DND-41 (cell line): ENCODE results near the gene ESR2.

Experiments
- EZH2 ChIP-seq: IDR thresholded peaks from 3 replicates; pipeline ENCODE4 v1.6.1; 2012; ENCODE audit warnings: borderline replicate concordance, low read depth, mild to moderate bottlenecking, moderate library complexity, low read length, inconsistent platforms; ENCODE audit not compliant: severe bottlenecking
- TF ChIP-seq, protein P1 (sequence below): IDR thresholded peaks from 2 replicates; pipeline ENCODE4 v1.5.1; 2012; ENCODE audit warnings: borderline replicate concordance, low read length, moderate library complexity, mild to moderate bottlenecking; ENCODE audit not compliant: poor library complexity, severe bottlenecking; ENCODE audit errors: extremely low read depth

DNA sequence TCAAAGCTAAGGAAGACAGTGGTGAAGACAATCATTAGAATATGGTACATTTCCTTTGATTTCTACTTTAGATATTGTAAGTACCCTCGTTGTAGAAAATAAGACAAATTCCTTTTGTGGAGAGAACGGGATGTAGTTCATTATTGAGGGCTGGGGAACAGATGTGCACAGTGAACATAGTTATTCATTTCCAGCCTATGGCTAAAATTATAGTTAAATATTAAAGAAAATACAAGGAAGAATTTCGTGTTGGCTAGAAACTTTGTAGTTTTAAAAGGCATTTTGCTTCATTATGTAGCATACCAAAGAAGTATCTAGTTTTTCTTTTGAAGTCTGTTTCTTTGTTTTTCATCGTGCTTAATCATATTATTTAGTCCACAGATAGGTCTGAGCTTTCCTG is 201.8 kb downstream of the ESR2 start:
- TF ChIP-seq, protein P1, sequence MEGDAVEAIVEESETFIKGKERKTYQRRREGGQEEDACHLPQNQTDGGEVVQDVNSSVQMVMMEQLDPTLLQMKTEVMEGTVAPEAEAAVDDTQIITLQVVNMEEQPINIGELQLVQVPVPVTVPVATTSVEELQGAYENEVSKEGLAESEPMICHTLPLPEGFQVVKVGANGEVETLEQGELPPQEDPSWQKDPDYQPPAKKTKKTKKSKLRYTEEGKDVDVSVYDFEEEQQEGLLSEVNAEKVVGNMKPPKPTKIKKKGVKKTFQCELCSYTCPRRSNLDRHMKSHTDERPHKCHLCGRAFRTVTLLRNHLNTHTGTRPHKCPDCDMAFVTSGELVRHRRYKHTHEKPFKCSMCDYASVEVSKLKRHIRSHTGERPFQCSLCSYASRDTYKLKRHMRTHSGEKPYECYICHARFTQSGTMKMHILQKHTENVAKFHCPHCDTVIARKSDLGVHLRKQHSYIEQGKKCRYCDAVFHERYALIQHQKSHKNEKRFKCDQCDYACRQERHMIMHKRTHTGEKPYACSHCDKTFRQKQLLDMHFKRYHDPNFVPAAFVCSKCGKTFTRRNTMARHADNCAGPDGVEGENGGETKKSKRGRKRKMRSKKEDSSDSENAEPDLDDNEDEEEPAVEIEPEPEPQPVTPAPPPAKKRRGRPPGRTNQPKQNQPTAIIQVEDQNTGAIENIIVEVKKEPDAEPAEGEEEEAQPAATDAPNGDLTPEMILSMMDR = no peak
- no peak for TF ChIP-seq EZH2
